HepG2 (cell line): ENCODE measurements around the gene CCL16. TPM values are rescaled to one million over a fixed set of nuclear protein-coding genes. Genes with fewer than 3 reads are reported as not detected.
A peak's percentile ranks its signal among the peaks of the same experiment; 100 is the strongest.

Source experiments
- ATAC-seq: fragments of 200-7000 bp; cut with Tn5 transposase; 3 replicates; pipeline ENCODE4 v1.9.1; 2020; ENCODE audit warnings: mild to moderate bottlenecking, moderate library complexity
- BruUV-seq: library from RNA; stranded (reverse); fragments of 400-500 nt; replicated peaks from 2 replicates; lab custom pipeline; 2021; lab: Mats Ljungman, UMichigan
- CTCF ChIA-PET: fragments of 300-600 bp; formaldehyde crosslinking; extraction: SDS; loops from one replicate; lab custom pipeline; 2021; ENCODE audit warnings: low total read pairs, inconsistent platforms, low intra/inter-chr PET ratio; lab: Yijun Ruan, JAX
- POLR2A ChIA-PET: fragments of 350-600 bp; sonication (Branson Sonifier 250); formaldehyde crosslinking; loops from one replicate; lab custom pipeline; 2020; ENCODE audit warnings: antibody characterized with exemption, inconsistent platforms; lab: Yijun Ruan, JAX
- DNase-seq: peaks from one replicate; pipeline ENCODE4 v3.0.0-alpha.2; 2015; ENCODE audit warnings: low spot score
- FAIRE-seq: peaks from 3 replicates; lab custom pipeline; 2011; peaks lifted over from hg19 to GRCh38; lab: Jason Lieb, UNC
- H2AFZ ChIP-seq: one replicate; pipeline ENCODE4 v1.6.1; 2011; ENCODE audit warnings: low read length, inconsistent platforms
- H3K27ac ChIP-seq: fragments of 300-600 bp; 3 replicates; pipeline ENCODE4 v1.8.0; 2011; ENCODE audit warnings: mixed run types, mild to moderate bottlenecking, mixed read lengths, low read length, inconsistent platforms; ENCODE audit not compliant: insufficient read depth; ENCODE audit errors: extremely low read length
- H3K27me3 ChIP-seq, 2 experiments: fragments of 200-600 bp in 1 of 2; 2 replicates in 1 of 2; 3 replicates in 1 of 2; pipeline versions ENCODE4 v1.6.0 to v1.8.0; 2011; ENCODE audit warnings: low read length in 2 of 2, mild to moderate bottlenecking in 2 of 2, moderate library complexity in 2 of 2, inconsistent platforms in 1 of 2; ENCODE audit not compliant: insufficient read depth in 2 of 2, control insufficient read depth in 1 of 2
- H3K36me3 ChIP-seq, 2 experiments: fragments of 200-600 bp in 1 of 2; replicated peaks in 1 of 2; 2 replicates in 1 of 2; 3 replicates in 1 of 2; pipeline versions ENCODE4 v1.5.1 to v1.8.0; 2011; ENCODE audit warnings: low read length in 2 of 2, inconsistent platforms in 1 of 2; ENCODE audit not compliant: insufficient read depth in 2 of 2, control insufficient read depth in 1 of 2
- H3K4me1 ChIP-seq: 2 replicates; pipeline ENCODE4 v1.5.1; 2012; ENCODE audit warnings: low read length, inconsistent platforms; ENCODE audit not compliant: insufficient read depth
- H3K4me2 ChIP-seq: 2 replicates; pipeline ENCODE4 v1.6.0; 2011; ENCODE audit warnings: low read depth, low read length, inconsistent platforms
- H3K4me3 ChIP-seq, 3 experiments: fragments of 200-600 bp in 1 of 3; sonication (generic), shearing (Covaris generic) in 1 of 3; replicated peaks in 1 of 3; 2 replicates each; pipeline ENCODE4 v1.5.1; 2011 to 2016; ENCODE audit warnings: low read length in 3 of 3, inconsistent platforms in 2 of 3, low read depth in 2 of 3, mild to moderate bottlenecking in 2 of 3, control low read depth in 1 of 3, mixed read lengths in 1 of 3; ENCODE audit not compliant: insufficient read depth in 1 of 3
- H3K79me2 ChIP-seq: one replicate; pipeline ENCODE4 v1.6.1; 2011; ENCODE audit warnings: low read length, inconsistent platforms; ENCODE audit not compliant: insufficient read depth
- H3K9ac ChIP-seq: 2 replicates; pipeline ENCODE4 v1.6.0; 2011; ENCODE audit warnings: mild to moderate bottlenecking, low read depth, low read length, inconsistent platforms; ENCODE audit not compliant: insufficient read depth
- H3K9me3 ChIP-seq: 2 replicates; pipeline ENCODE4 v1.5.1; 2012; ENCODE audit warnings: mild to moderate bottlenecking, low read length
- H4K20me1 ChIP-seq: 2 replicates; pipeline ENCODE4 v1.6.0; 2011; ENCODE audit warnings: inconsistent platforms, mild to moderate bottlenecking, low read length, moderate library complexity; ENCODE audit not compliant: insufficient read depth
- ADNP ChIP-seq: sonication (generic); formaldehyde crosslinking; IDR thresholded peaks from 2 replicates; pipeline ENCODE4 v1.4.0; 2020; ENCODE audit warnings: missing genetic modification reagents
- CEBPG ChIP-seq: IDR thresholded peaks from 2 replicates; pipeline ENCODE4 v1.6.1; 2016
- CHCHD3 ChIP-seq: sonication (generic); formaldehyde crosslinking; IDR thresholded peaks from 2 replicates; pipeline ENCODE4 v1.8.0; 2022; ENCODE audit warnings: mild to moderate bottlenecking, missing genetic modification reagents, moderate library complexity
- CREB1 ChIP-seq, 2 experiments: fragments of 450-650 bp in 1 of 2; IDR thresholded peaks; 2 replicates each; pipeline ENCODE4 v1.6.1; 2016 to 2017; ENCODE audit warnings: control low read depth in 1 of 2, mild to moderate bottlenecking in 1 of 2, missing compliant biosample characterization in 1 of 2, missing genetic modification characterization in 1 of 2
- GZF1 ChIP-seq: sonication (generic); formaldehyde crosslinking; IDR thresholded peaks from 2 replicates; pipeline ENCODE4 v1.5.1; 2020; ENCODE audit warnings: mild to moderate bottlenecking, missing genetic modification reagents
- HOXA3 ChIP-seq: sonication (generic); formaldehyde crosslinking; IDR thresholded peaks from 2 replicates; pipeline ENCODE4 v1.5.0; 2020; ENCODE audit warnings: missing genetic modification reagents
- KLF12 ChIP-seq: sonication (generic); formaldehyde crosslinking; IDR thresholded peaks from 2 replicates; pipeline ENCODE4 v1.4.0; 2020; ENCODE audit warnings: missing genetic modification reagents, borderline replicate concordance
- NFIC ChIP-seq: IDR thresholded peaks from 2 replicates; pipeline ENCODE4 v1.6.1; 2012; ENCODE audit warnings: mild to moderate bottlenecking, low read length, inconsistent platforms
- POLR2AphosphoS5 ChIP-seq: IDR thresholded peaks from 2 replicates; pipeline ENCODE4 v1.6.1; 2012; ENCODE audit warnings: low read depth, low read length
- RAD21 ChIP-seq: fragments of 450-650 bp; formaldehyde crosslinking; IDR thresholded peaks from 2 replicates; pipeline ENCODE4 v1.5.0; 2020; ENCODE audit warnings: mild to moderate bottlenecking
- RBM22 ChIP-seq: fragments of 200-400 bp; formaldehyde crosslinking; optimal IDR thresholded peaks from 2 replicates; pipeline ENCODE3; 2017; ENCODE audit warnings: mild to moderate bottlenecking, low read length, moderate library complexity
- REL ChIP-seq: sonication (generic); formaldehyde crosslinking; conservative IDR thresholded peaks from 2 replicates; pipeline ENCODE4 v1.8.0; 2022; ENCODE audit warnings: mild to moderate bottlenecking, missing genetic modification reagents, moderate library complexity
- TRIM22 ChIP-seq: fragments of 450-650 bp; IDR thresholded peaks from 2 replicates; pipeline ENCODE4 v1.6.1; 2017
- TRIM24 ChIP-seq: sonication (generic); formaldehyde crosslinking; IDR thresholded peaks from 2 replicates; pipeline ENCODE4 v1.8.0; 2022; ENCODE audit warnings: mild to moderate bottlenecking, missing genetic modification reagents
- ZC3H13 ChIP-seq: sonication (generic); formaldehyde crosslinking; IDR thresholded peaks from 2 replicates; pipeline ENCODE4 v1.8.1; 2023; ENCODE audit warnings: mild to moderate bottlenecking, missing genetic modification reagents, moderate library complexity
- ZMYM3 ChIP-seq: sonication (generic); formaldehyde crosslinking; IDR thresholded peaks from 2 replicates; pipeline ENCODE4 v1.5.1; 2020; ENCODE audit warnings: mild to moderate bottlenecking, missing genetic modification reagents
- ZNF263 ChIP-seq: sonication (generic); formaldehyde crosslinking; IDR thresholded peaks from 2 replicates; pipeline ENCODE4 v1.4.0; 2020; ENCODE audit warnings: missing genetic modification reagents
- ZNF432 ChIP-seq: sonication (generic); formaldehyde crosslinking; IDR thresholded peaks from 2 replicates; pipeline ENCODE4 v1.5.0; 2020; ENCODE audit warnings: missing genetic modification reagents, mild to moderate bottlenecking, borderline replicate concordance
- ZNF850 ChIP-seq: sonication (generic); formaldehyde crosslinking; conservative IDR thresholded peaks from 2 replicates; pipeline ENCODE4 v1.9.0; 2021; ENCODE audit warnings: mild to moderate bottlenecking, missing genetic modification reagents
- ZSCAN31 ChIP-seq: sonication (generic); formaldehyde crosslinking; IDR thresholded peaks from 2 replicates; pipeline ENCODE4 v1.5.0; 2020; ENCODE audit warnings: low read depth, mild to moderate bottlenecking, missing genetic modification reagents
- WGBS: methylation state at CpG from one replicate; pipeline ENCODE4 v1.1.6; 2017; ENCODE audit warnings: low lambda C conversion rate; 5-methylcytosine and 5-hydroxymethylcytosine counted together
- in situ Hi-C: cut with HindIII; loops from 2 replicates; pipeline ENCODE4 v1.10.0; 2017; ENCODE audit warnings: low pct_unique_long_range_greater_than_20kb; ENCODE audit not compliant: extremely low pct_ligation_motif_present
- intact Hi-C: fragments of 100-400 bp; cut with micrococcal nuclease; formaldehyde crosslinking; loops from one replicate; pipeline ENCODE4 v1.10.0; 2022; ENCODE audit not compliant: unreplicated experiment
- polyA plus RNA-seq, 8 experiments: library from polyadenylated mRNA; depleted of rRNA in 3 of 8; stranded (reverse) in 7 of 8; unstranded in 1 of 8; fragments of >200 nt; fragmentation: Illumina TruSeq in 4 of 8; extraction: Trizol in 4 of 8; gene quantifications; 2 replicates each; pipeline versions ENCODE4 v1.2.1 to v1.2.3, GENCODE V29; 2011 to 2016; ENCODE audit warnings: low read depth in 4 of 8, missing spikeins in 1 of 8, mixed read lengths in 1 of 8; ENCODE audit not compliant: insufficient read depth in 1 of 8
- total RNA-seq, 5 experiments: library from RNA; depleted of rRNA; stranded (reverse); fragments of >200 nt; fragmentation: Illumina TruSeq; extraction: Trizol; gene quantifications; 2 replicates each; pipeline ENCODE4 v1.2.3, GENCODE V29; 2016; ENCODE audit warnings: low read depth in 1 of 5
- TF ChIP-seq, protein P1 (sequence below): sonication (generic); formaldehyde crosslinking; IDR thresholded peaks from 2 replicates; pipeline ENCODE4 v1.8.0; 2022; ENCODE audit warnings: missing genetic modification reagents, mild to moderate bottlenecking, inconsistent platforms, borderline replicate concordance
- TF ChIP-seq, protein P2 (sequence below): sonication (generic); formaldehyde crosslinking; IDR thresholded peaks from 2 replicates; pipeline ENCODE4; 2020; ENCODE audit warnings: missing genetic modification reagents, mild to moderate bottlenecking, borderline replicate concordance

Gene CCL16
- total and polyA plus RNA-seq, 2 of the 13 experiments (the other 11 are each of a cell fraction or from before 2014, with no cell fraction given): 2.0 to 14.7 TPM

DNA sequence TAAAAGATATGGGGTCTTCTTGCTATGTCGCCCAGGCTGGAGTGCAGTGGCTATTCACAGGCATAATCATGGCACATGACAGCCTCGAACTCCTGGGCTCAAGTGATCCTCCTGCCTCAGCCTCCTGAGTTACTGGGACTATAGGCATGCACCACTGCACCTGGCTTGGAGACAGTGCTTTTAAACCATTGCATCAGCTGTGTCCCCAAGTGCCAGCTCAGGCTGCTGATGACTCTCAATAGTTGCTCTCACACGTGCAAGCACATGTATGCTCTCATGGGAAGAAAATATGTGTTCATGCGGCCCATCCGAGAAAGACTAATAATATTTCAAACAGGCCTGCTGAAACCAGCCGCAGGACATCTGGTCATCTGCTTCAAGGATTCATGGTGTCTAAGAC lies 8.8 kb downstream of the CCL16 start:
- POLR2A ChIA-PET: interaction anchor here (0.7 to 5.9 kb wide), 13 partner anchors 9 to 211 kb away, joined by 3 to 197 read pairs (median 11); partner anchors contain the start of genes CCL15 and CCL16
- no peak for TF ChIP-seq CREB1 (IDR thresholded peaks at IDR 0.05)
- TF ChIP-seq CREB1 (CRISPR knock-in tag; IDR thresholded peaks at IDR 0.05): no peak
- TF ChIP-seq HOXA3 (CRISPR knock-in tag): no peak
- TF ChIP-seq CEBPG (CRISPR knock-in tag): peak; percentile 42
- no peak for TF ChIP-seq REL (CRISPR knock-in tag)
- TF ChIP-seq TRIM24: no peak
- no peak for TF ChIP-seq CHCHD3
- TF ChIP-seq ZSCAN31 (CRISPR knock-in tag): no peak
- no peak for TF ChIP-seq GZF1
- TF ChIP-seq, protein P1, sequence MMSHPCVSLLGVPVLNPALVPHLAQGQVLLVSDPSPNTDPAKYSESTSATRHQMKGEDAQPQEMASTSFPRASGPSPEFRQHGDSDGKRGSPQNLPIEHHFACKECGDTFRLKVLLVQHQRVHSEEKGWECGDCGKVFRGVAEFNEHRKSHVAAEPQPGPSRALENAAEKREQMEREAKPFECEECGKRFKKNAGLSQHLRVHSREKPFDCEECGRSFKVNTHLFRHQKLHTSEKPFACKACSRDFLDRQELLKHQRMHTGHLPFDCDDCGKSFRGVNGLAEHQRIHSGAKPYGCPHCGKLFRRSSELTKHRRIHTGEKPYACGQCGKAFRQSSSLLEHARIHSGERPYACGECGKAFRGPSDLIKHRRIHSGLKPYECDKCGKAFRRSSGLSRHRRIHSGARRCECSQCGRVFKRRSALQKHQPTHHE: peak; percentile 15; the same call in 1 of the 2 replicates
- TF ChIP-seq ZNF432 (CRISPR knock-in tag): no peak
- peak; percentile 9; the same call in 1 of the 2 replicates for TF ChIP-seq RAD21
- no peak; the same call in 1 of the 2 replicates for TF ChIP-seq ZC3H13 (CRISPR knock-in tag)
- TF ChIP-seq, protein P2, sequence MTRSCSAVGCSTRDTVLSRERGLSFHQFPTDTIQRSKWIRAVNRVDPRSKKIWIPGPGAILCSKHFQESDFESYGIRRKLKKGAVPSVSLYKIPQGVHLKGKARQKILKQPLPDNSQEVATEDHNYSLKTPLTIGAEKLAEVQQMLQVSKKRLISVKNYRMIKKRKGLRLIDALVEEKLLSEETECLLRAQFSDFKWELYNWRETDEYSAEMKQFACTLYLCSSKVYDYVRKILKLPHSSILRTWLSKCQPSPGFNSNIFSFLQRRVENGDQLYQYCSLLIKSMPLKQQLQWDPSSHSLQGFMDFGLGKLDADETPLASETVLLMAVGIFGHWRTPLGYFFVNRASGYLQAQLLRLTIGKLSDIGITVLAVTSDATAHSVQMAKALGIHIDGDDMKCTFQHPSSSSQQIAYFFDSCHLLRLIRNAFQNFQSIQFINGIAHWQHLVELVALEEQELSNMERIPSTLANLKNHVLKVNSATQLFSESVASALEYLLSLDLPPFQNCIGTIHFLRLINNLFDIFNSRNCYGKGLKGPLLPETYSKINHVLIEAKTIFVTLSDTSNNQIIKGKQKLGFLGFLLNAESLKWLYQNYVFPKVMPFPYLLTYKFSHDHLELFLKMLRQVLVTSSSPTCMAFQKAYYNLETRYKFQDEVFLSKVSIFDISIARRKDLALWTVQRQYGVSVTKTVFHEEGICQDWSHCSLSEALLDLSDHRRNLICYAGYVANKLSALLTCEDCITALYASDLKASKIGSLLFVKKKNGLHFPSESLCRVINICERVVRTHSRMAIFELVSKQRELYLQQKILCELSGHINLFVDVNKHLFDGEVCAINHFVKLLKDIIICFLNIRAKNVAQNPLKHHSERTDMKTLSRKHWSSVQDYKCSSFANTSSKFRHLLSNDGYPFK (CRISPR knock-in tag): no peak
- TF ChIP-seq KLF12 (CRISPR knock-in tag): no peak
- no peak for TF ChIP-seq RBM22
- TF ChIP-seq NFIC: no peak
- peak; percentile 73; the same call in 1 of the 2 replicates for TF ChIP-seq ADNP (CRISPR knock-in tag)
- no peak for TF ChIP-seq POLR2AphosphoS5
- TF ChIP-seq ZNF263 (CRISPR knock-in tag): 0 out of 2 replicates have a peak, but pooled peaks have one; percentile 32
- no peak for TF ChIP-seq ZNF850 (CRISPR knock-in tag)
- peak; percentile 89 for TF ChIP-seq ZMYM3 (CRISPR knock-in tag)
- TF ChIP-seq TRIM22: no peak

More for the DNA sequence above, 8.8 kb downstream of the CCL16 start:
- TSS peak; percentile 17 for BruUV-seq
- peak; percentile 7 for ATAC-seq
- CTCF ChIA-PET: no interaction called here
- Histone ChIP-seq H2AFZ (no peak overlapping the region), H3K36me3 (no peaks in the 10 kb centered on the region), H3K79me2 (no peaks in the 10 kb centered on the region), H3K27me3 (no peaks in the 10 kb centered on the region), H4K20me1 (no peaks in the 10 kb centered on the region), H3K4me1 (peaks cover 97% of the 10 kb centered on the region), H3K9ac (peak overlapping the region; percentile 48), H3K4me3 (peak overlapping the region in 1 of 3 experiments; percentile 40; a peak in 2 of 6 replicates), H3K27ac (peak overlapping the region; percentile 85), H3K9me3 (no peaks in the 10 kb centered on the region), H3K4me2 (peak overlapping the region; percentile 68)
- intact Hi-C loops: no loop called here
- 17% methylated on average over 5 of the region's 6 CpGs for WGBS
- peak; percentile 37 for DNase-seq
- in situ Hi-C loops: loop anchor here (5.0 to 25.0 kb wide), 4 partner anchors 35 to 515 kb away; partner anchors contain the start of gene ZNHIT3
- no peak for FAIRE-seq
